ENCODE measurements around the gene AP1B1. TPM values are rescaled to one million over a fixed set of nuclear protein-coding genes. Genes with fewer than 3 reads are reported as not detected.
"Not testable (repeated sequence)": the region's sequence is repeated elsewhere in the genome, so short reads cannot be mapped to it uniquely, and the experiment has no call there.

The AP1B1 gene
- total RNA-seq, 3 donors from 2014 or later: 55.7 to 58.7 (median 58.2) TPM

DNA sequence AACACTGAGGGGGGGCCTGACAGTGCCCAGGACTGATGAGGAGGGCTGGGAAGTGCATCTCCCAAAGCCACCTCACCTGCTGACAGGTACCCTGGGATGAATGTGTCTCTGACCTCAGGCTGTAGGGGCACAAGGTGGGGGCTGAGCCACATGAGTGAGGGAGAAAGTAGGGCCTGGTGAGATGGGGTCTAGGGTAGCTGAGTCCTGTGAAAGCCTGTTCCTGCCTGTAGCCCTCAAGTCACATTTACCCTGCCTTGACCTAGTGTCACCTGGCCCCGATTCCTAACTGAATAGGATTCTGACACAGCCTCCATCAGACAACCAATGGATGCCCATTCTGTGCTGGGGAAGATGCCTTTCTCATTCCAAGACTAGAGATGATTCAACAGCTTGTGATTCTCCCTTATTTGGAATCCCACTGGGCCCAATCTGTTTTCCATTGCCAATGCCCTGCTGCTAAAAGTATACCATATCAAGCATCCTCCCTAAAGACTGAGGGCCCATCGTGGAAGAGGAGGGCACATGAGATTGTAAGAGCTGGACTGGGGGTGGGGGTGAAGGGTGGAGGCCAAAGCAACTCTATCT, 38.9 kb upstream of the AP1B1 start:
- no peaks in the 10 kb centered on the region for H3K36me3 ChIP-seq
- H3K4me1 ChIP-seq: no peaks in the 10 kb centered on the region
- no peaks in the 10 kb centered on the region for H3K27me3 ChIP-seq
- TF ChIP-seq POLR2AphosphoS5 (IDR thresholded peaks at IDR 0.05) (no peak), POLR2A (IDR thresholded peaks at IDR 0.05) (no peak)
- TF ChIP-seq, protein P1, sequence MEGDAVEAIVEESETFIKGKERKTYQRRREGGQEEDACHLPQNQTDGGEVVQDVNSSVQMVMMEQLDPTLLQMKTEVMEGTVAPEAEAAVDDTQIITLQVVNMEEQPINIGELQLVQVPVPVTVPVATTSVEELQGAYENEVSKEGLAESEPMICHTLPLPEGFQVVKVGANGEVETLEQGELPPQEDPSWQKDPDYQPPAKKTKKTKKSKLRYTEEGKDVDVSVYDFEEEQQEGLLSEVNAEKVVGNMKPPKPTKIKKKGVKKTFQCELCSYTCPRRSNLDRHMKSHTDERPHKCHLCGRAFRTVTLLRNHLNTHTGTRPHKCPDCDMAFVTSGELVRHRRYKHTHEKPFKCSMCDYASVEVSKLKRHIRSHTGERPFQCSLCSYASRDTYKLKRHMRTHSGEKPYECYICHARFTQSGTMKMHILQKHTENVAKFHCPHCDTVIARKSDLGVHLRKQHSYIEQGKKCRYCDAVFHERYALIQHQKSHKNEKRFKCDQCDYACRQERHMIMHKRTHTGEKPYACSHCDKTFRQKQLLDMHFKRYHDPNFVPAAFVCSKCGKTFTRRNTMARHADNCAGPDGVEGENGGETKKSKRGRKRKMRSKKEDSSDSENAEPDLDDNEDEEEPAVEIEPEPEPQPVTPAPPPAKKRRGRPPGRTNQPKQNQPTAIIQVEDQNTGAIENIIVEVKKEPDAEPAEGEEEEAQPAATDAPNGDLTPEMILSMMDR (IDR thresholded peaks at IDR 0.05): no peak
- no peaks in the 10 kb centered on the region for H3K9me3 ChIP-seq
- H3K4me3 ChIP-seq: no peak overlapping the region
- H3K27ac ChIP-seq: no peak overlapping the region
- intact Hi-C loops (cut with DNase I; ENCODE audit: low total_unique reads): no loop called here
- DNase-seq (ENCODE audit: low spot score in 2 of 2): no peak

DNA sequence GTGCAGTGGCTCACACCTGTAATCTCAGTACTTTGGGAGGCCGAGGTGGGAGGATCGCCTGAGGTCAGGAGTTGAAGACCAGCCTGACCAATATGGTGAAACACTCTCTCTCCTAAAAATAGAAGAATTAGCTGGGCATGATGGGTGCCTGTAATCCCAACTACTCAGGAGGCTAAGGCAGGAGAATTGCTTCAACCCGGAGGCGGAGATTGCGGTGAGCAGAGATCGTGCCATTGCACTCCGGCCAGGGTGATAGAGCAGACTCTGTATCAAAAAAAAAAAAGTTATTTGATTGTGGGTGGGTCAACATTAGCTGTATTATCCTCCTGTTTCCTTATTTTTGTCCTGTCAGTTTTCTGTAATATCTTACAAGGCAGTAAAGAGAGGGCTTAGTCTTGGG, 38.1 kb upstream of the AP1B1 start:
- Histone ChIP-seq H3K9me3 (no peaks in the 10 kb centered on the region), H3K4me1 (no peaks in the 10 kb centered on the region), H3K4me3 (no peak overlapping the region), H3K36me3 (no peaks in the 10 kb centered on the region), H3K27ac (no peak overlapping the region), H3K27me3 (no peaks in the 10 kb centered on the region)
- intact Hi-C loops (cut with DNase I; ENCODE audit: low total_unique reads): no loop called here
- no peak for DNase-seq (ENCODE audit: low spot score in 2 of 2)
- TF ChIP-seq, protein P1 (IDR thresholded peaks at IDR 0.05): no peak
- TF ChIP-seq POLR2A (IDR thresholded peaks at IDR 0.05) (no peak), POLR2AphosphoS5 (IDR thresholded peaks at IDR 0.05) (no peak)

GRCh38 chr22:29418704-29419103, 30.3 kb upstream of the AP1B1 start:
- DNase-seq (ENCODE audit: low spot score in 2 of 2); H3K27me3 ChIP-seq; H3K4me3 ChIP-seq; H3K4me1 ChIP-seq; H3K9me3 ChIP-seq; H3K27ac ChIP-seq; intact Hi-C loops (cut with DNase I; ENCODE audit: low total_unique reads); H3K36me3 ChIP-seq: not testable (repeated sequence)

DNA sequence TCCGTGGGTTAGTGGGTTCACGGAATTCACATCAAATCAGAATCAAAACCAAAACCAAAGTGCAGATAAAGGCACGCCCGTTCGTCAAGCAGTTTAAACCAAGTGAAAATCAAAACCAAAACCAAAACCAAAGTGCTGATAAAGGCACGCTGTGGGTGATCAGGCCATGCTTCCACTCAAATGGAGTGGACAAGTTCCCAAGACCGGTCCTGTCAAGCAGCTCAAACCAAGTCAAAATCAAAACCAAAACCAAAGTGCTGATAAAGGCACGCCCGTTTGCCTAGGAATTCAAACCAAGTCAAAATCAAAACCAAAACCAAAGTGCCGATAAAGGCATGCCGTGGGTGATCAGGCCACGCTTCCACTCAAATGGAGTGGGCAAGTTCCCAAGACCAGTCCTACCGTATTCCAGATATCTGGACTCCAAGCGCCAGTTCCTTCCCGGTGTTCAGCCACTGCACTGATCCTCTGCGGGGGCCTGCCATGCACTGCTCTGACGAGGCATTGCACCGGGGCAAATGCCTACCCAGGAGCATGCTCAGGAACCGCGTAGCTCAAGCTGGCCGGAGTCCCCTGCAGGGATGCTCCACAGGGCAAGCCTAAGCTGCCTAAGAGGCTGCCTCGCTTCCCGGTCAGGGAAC, 26.7 kb upstream of the AP1B1 start:
- Histone ChIP-seq H3K4me3 (peak overlapping the region; percentile 32 to 64 (median 54)), H3K27ac (peak overlapping the region; percentile 40 to 58)
- not testable (repeated sequence) for H3K4me1 ChIP-seq; DNase-seq (ENCODE audit: low spot score in 2 of 2); H3K27me3 ChIP-seq; H3K9me3 ChIP-seq; H3K36me3 ChIP-seq
- intact Hi-C loops (cut with DNase I; ENCODE audit: low total_unique reads): loop anchor here (1.0 kb wide), 1 partner anchor 30 kb away; no protein-coding TSS in a partner anchor

GRCh38 chr22:29412772-29413171, 24.4 kb upstream of the AP1B1 start:
- H3K27me3 ChIP-seq; H3K36me3 ChIP-seq; DNase-seq (ENCODE audit: low spot score in 2 of 2); H3K27ac ChIP-seq; H3K4me1 ChIP-seq; H3K9me3 ChIP-seq; H3K4me3 ChIP-seq; intact Hi-C loops (cut with DNase I; ENCODE audit: low total_unique reads): not testable (repeated sequence)

GRCh38 chr22:29411569-29412211, 23.3 kb upstream of the AP1B1 start:
- H3K4me3 ChIP-seq; H3K4me1 ChIP-seq; H3K27me3 ChIP-seq; intact Hi-C loops (cut with DNase I; ENCODE audit: low total_unique reads); H3K36me3 ChIP-seq; H3K27ac ChIP-seq; H3K9me3 ChIP-seq; DNase-seq (ENCODE audit: low spot score in 2 of 2): not testable (repeated sequence)

- Histone ChIP-seq H3K36me3 (no peaks in the 10 kb centered on the region), H3K27ac (no peak overlapping the region), H3K4me3 (no peak overlapping the region), H3K27me3 (no peaks in the 10 kb centered on the region), H3K9me3 (no peaks in the 10 kb centered on the region), H3K4me1 (no peaks in the 10 kb centered on the region)
- DNase-seq (ENCODE audit: low spot score in 2 of 2): no peak
- intact Hi-C loops (cut with DNase I; ENCODE audit: low total_unique reads): no loop called here
- TF ChIP-seq, protein P1 (IDR thresholded peaks at IDR 0.05): no peak
- TF ChIP-seq POLR2AphosphoS5 (IDR thresholded peaks at IDR 0.05) (no peak), POLR2A (IDR thresholded peaks at IDR 0.05) (no peak)
Observed at GRCh38 chr22:29408940-29409339, 20.6 kb upstream of the AP1B1 start.

DNA sequence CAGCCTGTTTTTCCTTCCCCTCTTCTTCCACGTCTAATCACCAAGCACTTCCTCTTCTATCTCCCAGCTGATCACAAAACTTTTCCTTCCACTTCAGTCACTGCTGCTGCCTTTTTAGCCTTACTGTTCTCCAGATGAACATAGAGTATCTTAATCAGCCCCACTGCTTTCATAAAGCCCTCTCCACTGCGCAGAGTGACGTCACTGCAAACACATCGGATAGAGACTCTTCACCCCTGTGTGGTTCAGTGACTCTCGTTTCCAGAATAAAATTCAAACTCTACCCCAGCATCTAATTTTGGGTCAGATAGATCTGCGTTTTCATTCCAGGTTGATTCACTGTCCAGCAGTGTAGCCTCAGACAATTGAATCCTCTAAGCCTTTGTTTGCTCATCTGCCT, 13.2 kb upstream of the AP1B1 start:
- H3K36me3 ChIP-seq; DNase-seq (ENCODE audit: low spot score in 2 of 2); H3K27ac ChIP-seq; intact Hi-C loops (cut with DNase I; ENCODE audit: low total_unique reads); H3K9me3 ChIP-seq; H3K4me1 ChIP-seq; H3K4me3 ChIP-seq; H3K27me3 ChIP-seq: not testable (repeated sequence)

Measured in breast epithelium (tissue), 4 donors.